ENCODE measurements around the gene WWC1. TPM values are rescaled to one million over a fixed set of nuclear protein-coding genes. Genes with fewer than 3 reads are reported as not detected.

WWC1 gene
- total RNA-seq, 1 experiment from 2014 or later, result 29.4 TPM

GRCh38 chr5:168449166-168449565 lies 157.7 kb downstream of the WWC1 start:
- no peaks in the 10 kb centered on the region for H3K4me1 ChIP-seq (ENCODE audit: control insufficient read depth, insufficient read depth, low read length)
- CTCF ChIA-PET, result no interaction called here
- in situ Hi-C loops (cut with HindIII; ENCODE audit: low pct_unique_long_range_greater_than_20kb, low sequenced_read_pairs), result no loop called here
- POLR2A ChIA-PET, result no interaction called here
- no peaks in the 10 kb centered on the region for H3K9me3 ChIP-seq (ENCODE audit: control insufficient read depth, insufficient read depth, low read depth, low read length)
- ATAC-seq, result no peak
- intact Hi-C loops (cut with micrococcal nuclease; ENCODE audit: unreplicated experiment), result no loop called here
- BruUV-seq (replicated peaks), result no TSS peak
- DNase-seq (ENCODE audit: low read depth, low spot score), result no peak
- H3K27me3 ChIP-seq (ENCODE audit: control insufficient read depth, insufficient read depth, low read length), result no peaks in the 10 kb centered on the region
- H3K4me3 ChIP-seq (ENCODE audit: low read depth in 2 of 2, low read length in 2 of 2), result no peak overlapping the region
- TF ChIP-seq TCF7L2 (IDR thresholded peaks at IDR 0.05; ENCODE audit: low read depth, low read length) (no peak), SIN3A (IDR thresholded peaks at IDR 0.05; ENCODE audit: borderline replicate concordance, insufficient read depth, low read depth, low read length) (no peak), POLR2AphosphoS5 (IDR thresholded peaks at IDR 0.05; ENCODE audit: low read depth, low read length) (no peak)
- TF ChIP-seq, protein P1, sequence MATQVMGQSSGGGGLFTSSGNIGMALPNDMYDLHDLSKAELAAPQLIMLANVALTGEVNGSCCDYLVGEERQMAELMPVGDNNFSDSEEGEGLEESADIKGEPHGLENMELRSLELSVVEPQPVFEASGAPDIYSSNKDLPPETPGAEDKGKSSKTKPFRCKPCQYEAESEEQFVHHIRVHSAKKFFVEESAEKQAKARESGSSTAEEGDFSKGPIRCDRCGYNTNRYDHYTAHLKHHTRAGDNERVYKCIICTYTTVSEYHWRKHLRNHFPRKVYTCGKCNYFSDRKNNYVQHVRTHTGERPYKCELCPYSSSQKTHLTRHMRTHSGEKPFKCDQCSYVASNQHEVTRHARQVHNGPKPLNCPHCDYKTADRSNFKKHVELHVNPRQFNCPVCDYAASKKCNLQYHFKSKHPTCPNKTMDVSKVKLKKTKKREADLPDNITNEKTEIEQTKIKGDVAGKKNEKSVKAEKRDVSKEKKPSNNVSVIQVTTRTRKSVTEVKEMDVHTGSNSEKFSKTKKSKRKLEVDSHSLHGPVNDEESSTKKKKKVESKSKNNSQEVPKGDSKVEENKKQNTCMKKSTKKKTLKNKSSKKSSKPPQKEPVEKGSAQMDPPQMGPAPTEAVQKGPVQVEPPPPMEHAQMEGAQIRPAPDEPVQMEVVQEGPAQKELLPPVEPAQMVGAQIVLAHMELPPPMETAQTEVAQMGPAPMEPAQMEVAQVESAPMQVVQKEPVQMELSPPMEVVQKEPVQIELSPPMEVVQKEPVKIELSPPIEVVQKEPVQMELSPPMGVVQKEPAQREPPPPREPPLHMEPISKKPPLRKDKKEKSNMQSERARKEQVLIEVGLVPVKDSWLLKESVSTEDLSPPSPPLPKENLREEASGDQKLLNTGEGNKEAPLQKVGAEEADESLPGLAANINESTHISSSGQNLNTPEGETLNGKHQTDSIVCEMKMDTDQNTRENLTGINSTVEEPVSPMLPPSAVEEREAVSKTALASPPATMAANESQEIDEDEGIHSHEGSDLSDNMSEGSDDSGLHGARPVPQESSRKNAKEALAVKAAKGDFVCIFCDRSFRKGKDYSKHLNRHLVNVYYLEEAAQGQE (IDR thresholded peaks at IDR 0.05; ENCODE audit: insufficient read depth in 1 of 2, low read depth in 2 of 2, low read length in 1 of 2), result no peak
- TF ChIP-seq, protein P2, sequence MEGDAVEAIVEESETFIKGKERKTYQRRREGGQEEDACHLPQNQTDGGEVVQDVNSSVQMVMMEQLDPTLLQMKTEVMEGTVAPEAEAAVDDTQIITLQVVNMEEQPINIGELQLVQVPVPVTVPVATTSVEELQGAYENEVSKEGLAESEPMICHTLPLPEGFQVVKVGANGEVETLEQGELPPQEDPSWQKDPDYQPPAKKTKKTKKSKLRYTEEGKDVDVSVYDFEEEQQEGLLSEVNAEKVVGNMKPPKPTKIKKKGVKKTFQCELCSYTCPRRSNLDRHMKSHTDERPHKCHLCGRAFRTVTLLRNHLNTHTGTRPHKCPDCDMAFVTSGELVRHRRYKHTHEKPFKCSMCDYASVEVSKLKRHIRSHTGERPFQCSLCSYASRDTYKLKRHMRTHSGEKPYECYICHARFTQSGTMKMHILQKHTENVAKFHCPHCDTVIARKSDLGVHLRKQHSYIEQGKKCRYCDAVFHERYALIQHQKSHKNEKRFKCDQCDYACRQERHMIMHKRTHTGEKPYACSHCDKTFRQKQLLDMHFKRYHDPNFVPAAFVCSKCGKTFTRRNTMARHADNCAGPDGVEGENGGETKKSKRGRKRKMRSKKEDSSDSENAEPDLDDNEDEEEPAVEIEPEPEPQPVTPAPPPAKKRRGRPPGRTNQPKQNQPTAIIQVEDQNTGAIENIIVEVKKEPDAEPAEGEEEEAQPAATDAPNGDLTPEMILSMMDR (IDR thresholded peaks at IDR 0.05), result no peak
- H3K36me3 ChIP-seq (ENCODE audit: control insufficient read depth, insufficient read depth, low read length), result no peaks in the 10 kb centered on the region
- no peak overlapping the region for H3K27ac ChIP-seq (ENCODE audit: low read length)

- TF ChIP-seq POLR2AphosphoS5 (IDR thresholded peaks at IDR 0.05; ENCODE audit: low read depth, low read length), result no peak
- TF ChIP-seq, protein P1 (IDR thresholded peaks at IDR 0.05; ENCODE audit: insufficient read depth in 1 of 2, low read depth in 2 of 2, low read length in 1 of 2), result no peak
- TF ChIP-seq TCF7L2 (IDR thresholded peaks at IDR 0.05; ENCODE audit: low read depth, low read length), result no peak
- no peak for TF ChIP-seq SIN3A (IDR thresholded peaks at IDR 0.05; ENCODE audit: borderline replicate concordance, insufficient read depth, low read depth, low read length)
- TF ChIP-seq, protein P2 (IDR thresholded peaks at IDR 0.05), result no peak
- ATAC-seq (no peak), DNase-seq (ENCODE audit: low read depth, low spot score) (no peak)
- no peak overlapping the region for H3K27ac ChIP-seq (ENCODE audit: low read length)
- H3K9me3 ChIP-seq (ENCODE audit: control insufficient read depth, insufficient read depth, low read depth, low read length), result no peaks in the 10 kb centered on the region
- H3K36me3 ChIP-seq (ENCODE audit: control insufficient read depth, insufficient read depth, low read length), result no peaks in the 10 kb centered on the region
- ChIA-PET POLR2A (interaction anchor here (0.6 kb wide), 1 partner anchor 39 kb away, joined by 7 read pairs; no protein-coding TSS in a partner anchor), CTCF (no interaction called here)
- no peak overlapping the region for H3K4me3 ChIP-seq (ENCODE audit: low read depth in 2 of 2, low read length in 2 of 2)
- no TSS peak for BruUV-seq (replicated peaks)
- no peaks in the 10 kb centered on the region for H3K27me3 ChIP-seq (ENCODE audit: control insufficient read depth, insufficient read depth, low read length)
- intact Hi-C loops (cut with micrococcal nuclease; ENCODE audit: unreplicated experiment), result no loop called here
- in situ Hi-C loops (cut with HindIII; ENCODE audit: low pct_unique_long_range_greater_than_20kb, low sequenced_read_pairs), result no loop called here
- no peaks in the 10 kb centered on the region for H3K4me1 ChIP-seq (ENCODE audit: control insufficient read depth, insufficient read depth, low read length)
Observed at GRCh38 chr5:168451565-168451964, 160.1 kb downstream of the WWC1 start.

Data from Panc1 (cell line).